ENCODE data around the gene SEPSECS. TPM values are rescaled to one million over a fixed set of nuclear protein-coding genes. Genes with fewer than 3 reads are reported as not detected.

The SEPSECS gene
- total and polyA plus RNA-seq, 12 donors = 5.8 to 38.6 (median 7.7) TPM

- H3K4me1 ChIP-seq (replicated peaks in 1 of 2) = peaks cover 0 to 27% of the 10 kb centered on the region in 2 donors
- H3K36me3 ChIP-seq (replicated peaks in 1 of 2) = no peaks in the 10 kb centered on the region
- H3K4me3 ChIP-seq = no peak overlapping the region
- TF ChIP-seq POLR2A (IDR thresholded peaks at IDR 0.05) (no peak), CTCF (IDR thresholded peaks at IDR 0.05) (no peak)
- 92% methylated on average over 7 of the region's 7 CpGs for WGBS, 4 donors
- H3K9me3 ChIP-seq (replicated peaks in 1 of 3) = no peaks in the 10 kb centered on the region
- DNase-seq = no peak
- intact Hi-C loops (cut with DNase I) = no loop called here
- no peaks in the 10 kb centered on the region for H3K27me3 ChIP-seq
- no peak overlapping the region for H3K27ac ChIP-seq
These were observed 1.4 kb downstream of the SEPSECS start for GRCh38 chr4:25158817-25159216.

GRCh38 chr4:25157081-25157480 is 3.2 kb downstream of the SEPSECS start:
- H3K9me3 ChIP-seq (replicated peaks in 1 of 3) = no peaks in the 10 kb centered on the region
- DNase-seq = no peak
- peaks cover 0 to 22% of the 10 kb centered on the region in 2 donors for H3K4me1 ChIP-seq (replicated peaks in 1 of 2)
- H3K4me3 ChIP-seq = no peak overlapping the region
- WGBS, 4 donors = 72 to 92% (median 81%) methylated on average over 1 of the region's 1 CpG
- intact Hi-C loops (cut with DNase I) = no loop called here
- no peak for TF ChIP-seq POLR2A (IDR thresholded peaks at IDR 0.05)
- no peak for TF ChIP-seq CTCF (IDR thresholded peaks at IDR 0.05)
- H3K27me3 ChIP-seq = no peaks in the 10 kb centered on the region
- H3K27ac ChIP-seq = no peak overlapping the region
- H3K36me3 ChIP-seq (replicated peaks in 1 of 2) = no peaks in the 10 kb centered on the region

DNA sequence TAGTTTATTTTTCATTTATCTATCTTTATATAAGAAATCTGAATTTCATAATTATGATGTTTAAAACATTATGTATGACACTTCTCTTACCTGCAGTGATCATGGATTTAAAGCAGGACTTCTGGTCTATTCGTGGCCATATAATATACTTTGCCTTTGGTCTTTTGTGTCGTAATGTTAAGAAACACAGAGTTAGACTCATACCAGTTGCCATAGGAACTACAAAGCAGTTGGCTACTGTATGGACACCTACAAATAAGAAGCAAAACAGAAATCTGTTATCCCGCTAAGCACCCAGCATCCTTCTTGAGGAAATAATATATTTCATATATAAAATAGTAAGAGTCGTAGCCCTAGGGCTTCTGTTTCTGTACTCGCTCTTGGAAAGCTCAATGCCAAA is 4.3 kb downstream of the SEPSECS start:
- no peak for DNase-seq
- intact Hi-C loops (cut with DNase I) = no loop called here
- Histone ChIP-seq H3K9me3 (replicated peaks in 1 of 3) (no peaks in the 10 kb centered on the region), H3K4me3 (no peak overlapping the region), H3K4me1 (replicated peaks in 1 of 2) (peaks cover 0 to 11% of the 10 kb centered on the region in 2 donors), H3K27ac (no peak overlapping the region), H3K36me3 (replicated peaks in 1 of 2) (no peaks in the 10 kb centered on the region), H3K27me3 (no peaks in the 10 kb centered on the region)
- no peak for TF ChIP-seq CTCF (IDR thresholded peaks at IDR 0.05)
- no peak for TF ChIP-seq POLR2A (IDR thresholded peaks at IDR 0.05)
- 93 to 95% (median 93%) methylated on average over 5 of the region's 5 CpGs for WGBS, 4 donors

DNA sequence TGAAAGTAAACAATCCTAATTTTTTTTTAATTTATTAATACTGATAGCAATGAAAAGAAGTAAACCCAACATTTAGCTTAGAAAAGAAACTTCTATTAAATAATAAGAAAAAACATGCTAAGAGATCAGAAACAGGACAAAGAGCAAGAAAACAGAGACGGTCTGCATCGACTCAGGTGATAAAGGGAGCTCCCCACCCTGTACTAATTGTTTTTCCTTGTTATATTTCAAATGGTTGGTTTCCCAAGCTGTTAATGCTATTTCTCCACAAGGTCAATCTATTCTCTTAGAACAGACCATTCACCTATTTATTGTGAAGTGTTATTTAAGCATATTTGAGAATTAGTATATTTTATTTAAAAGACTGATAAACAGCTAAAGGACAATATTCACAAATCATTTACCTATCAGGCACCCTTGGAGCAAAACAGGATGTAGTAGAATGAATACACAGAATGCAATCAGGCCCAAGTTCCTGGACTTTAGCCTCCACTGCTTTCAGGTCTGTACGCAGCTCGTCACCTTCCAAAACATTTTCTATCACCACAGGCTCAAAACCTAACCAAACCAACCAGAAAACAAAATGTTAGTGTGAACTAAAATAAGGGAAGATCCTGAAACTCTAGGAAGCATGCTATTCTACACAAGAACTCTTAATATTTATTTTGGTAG is 5.5 kb downstream of the SEPSECS start:
- no peaks in the 10 kb centered on the region for H3K36me3 ChIP-seq (replicated peaks in 1 of 2)
- H3K27me3 ChIP-seq = no peaks in the 10 kb centered on the region
- H3K27ac ChIP-seq = no peak overlapping the region
- H3K4me1 ChIP-seq (replicated peaks in 1 of 2) = peaks cover 0 to 10% of the 10 kb centered on the region in 2 donors
- WGBS, 4 donors = 92 to 97% (median 94%) methylated on average over 4 of the region's 4 CpGs
- no peak for DNase-seq
- intact Hi-C loops (cut with DNase I) = no loop called here
- H3K4me3 ChIP-seq = no peak overlapping the region
- no peaks in the 10 kb centered on the region for H3K9me3 ChIP-seq (replicated peaks in 1 of 3)
- TF ChIP-seq POLR2A (IDR thresholded peaks at IDR 0.05) (no peak), CTCF (IDR thresholded peaks at IDR 0.05) (no peak)
